A549 treated with GW870086 at 1 μM for 4 hours (cell line): Measurements from ENCODE around the gene ZNF83. TPM values are rescaled to one million over a fixed set of nuclear protein-coding genes. Genes with fewer than 3 reads are reported as not detected.

Experiments
- total RNA-seq: library from RNA; stranded (reverse); fragments of 200-300 nt; extraction: Qiagen RNA extraction; gene quantifications from 5 replicates; pipeline ENCODE4 v1.2.3, GENCODE V29; 2022; ENCODE audit warnings: low read depth

ZNF83 gene
- 0.05 to 0.17 TPM (median 0.08 TPM) in 3 of 5 replicates, not detected in the others for total RNA-seq

GRCh38 chr19:52637718-52638585 lies at the start of gene ZNF83:
ZNF83 (minus strand) TSS chr19:52638355.

GRCh38 chr19:52570000-52570861 lies 67.9 kb downstream of the ZNF83 start, which contains the start of gene ZNF701:
ZNF701 (plus strand) TSS chr19:52570287; CDS start chr19:52574148, 3,861 bp downstream.

Other genes with a start within 250 kb of the ZNF83 start
- 0.13 to 0.21 TPM (median 0.16 TPM) in 3 of 5 replicates, not detected in the others for gene ZNF528, start 240.5 kb downstream of the ZNF83 start, total RNA-seq
- not detected in 5 replicates for gene ZNF534, start 209.2 kb downstream of the ZNF83 start, total RNA-seq
- not detected in 5 replicates for gene ZNF578, start 184.8 kb downstream of the ZNF83 start, total RNA-seq
- 0.03 to 0.37 TPM (median 0.09 TPM) in 4 of 5 replicates, not detected in the other for gene ZNF808, start 110.7 kb downstream of the ZNF83 start, total RNA-seq
- gene ZNF701, start 68.1 kb downstream of the ZNF83 start, total RNA-seq: 0.08 to 0.55 TPM (median 0.24 TPM) in 5 replicates
- 2.3 to 3.1 TPM (median 2.4 TPM) in 5 replicates for gene ZNF611, start 96.7 kb upstream of the ZNF83 start, total RNA-seq
- gene ZNF600, start 148.4 kb upstream of the ZNF83 start, total RNA-seq: 0.05 to 0.16 TPM (median 0.08 TPM) in 4 of 5 replicates, not detected in the other
- 0.47 to 1.6 TPM (median 1.2 TPM) in 5 replicates for gene ZNF28, start 183.3 kb upstream of the ZNF83 start, total RNA-seq
- 0.40 to 0.58 TPM (median 0.48 TPM) in 5 replicates for gene ZNF468, start 219.3 kb upstream of the ZNF83 start, total RNA-seq